Measurements from ENCODE around the gene KCNA10.
"Not testable (repeated sequence)": the region's sequence is repeated elsewhere in the genome, so short reads cannot be mapped to it uniquely, and the experiment has no call there.

The KCNA10 gene

DNA sequence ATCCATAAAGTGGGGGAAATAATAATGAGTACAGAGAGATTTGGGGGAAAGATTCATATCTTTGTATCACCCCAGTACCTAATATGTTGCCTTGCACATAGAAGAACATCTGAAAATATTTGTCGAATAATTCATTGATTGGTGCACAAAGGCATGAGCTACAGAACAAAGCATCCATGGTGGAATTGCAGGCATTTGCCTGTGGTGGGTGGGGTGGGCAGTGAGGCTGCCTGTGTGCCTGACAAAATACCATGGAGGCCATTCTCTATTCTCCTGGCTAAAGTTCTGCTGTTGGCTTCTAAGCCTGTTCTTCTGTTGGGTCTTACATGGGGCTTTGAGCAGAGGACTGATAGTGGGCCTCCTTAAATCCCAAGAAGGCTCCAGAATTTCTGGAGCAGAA lies 10.0 kb upstream of the KCNA10 start:
- DNase-seq: no peak

DNA sequence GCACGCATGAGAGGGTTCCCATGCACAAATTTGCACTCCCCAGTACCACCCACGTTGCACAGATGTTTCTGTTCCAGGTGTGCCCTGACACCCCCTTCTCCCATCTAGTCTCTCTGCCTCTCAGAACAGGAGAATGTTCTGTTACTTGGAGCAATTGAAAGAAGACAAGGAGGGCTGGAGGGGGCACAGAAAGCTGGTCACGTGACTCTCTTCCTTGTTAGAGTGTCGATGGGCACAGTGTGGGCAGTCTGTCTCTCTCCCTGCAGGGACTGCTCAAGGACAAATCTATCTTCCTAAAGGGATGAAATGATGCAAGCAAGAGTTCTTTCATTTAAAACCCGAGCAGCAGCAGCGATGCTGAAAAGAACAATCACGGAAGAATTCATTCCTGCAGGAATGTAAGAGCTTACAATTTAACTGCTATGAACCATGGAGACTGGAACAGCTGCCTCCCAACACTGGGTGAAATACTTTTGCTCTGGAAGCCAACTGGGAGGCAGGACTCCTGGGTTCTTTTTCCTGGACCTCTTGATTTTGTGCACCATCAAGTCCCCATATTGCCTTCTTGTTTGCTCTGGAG lies 7.3 kb upstream of the KCNA10 start:
- DNase-seq: no peak

DNA sequence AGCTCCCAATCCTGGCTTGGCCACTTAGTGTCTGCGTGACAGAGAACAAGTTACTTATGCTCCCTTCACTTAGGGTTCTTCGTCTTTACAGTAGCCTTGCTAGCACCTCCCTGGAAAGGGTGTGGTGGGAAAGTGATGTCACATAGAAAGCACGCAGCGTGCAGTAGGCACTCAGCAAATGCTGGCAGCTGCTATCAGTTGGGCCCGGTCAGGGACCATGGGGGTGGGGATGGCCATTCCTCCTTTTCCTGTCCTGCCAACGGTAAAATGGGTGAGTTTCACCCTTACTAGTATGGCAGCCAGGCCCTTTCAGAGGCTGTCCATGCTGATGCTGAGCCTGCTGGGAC lies 6.2 kb upstream of the KCNA10 start:
- DNase-seq: no peak

DNA sequence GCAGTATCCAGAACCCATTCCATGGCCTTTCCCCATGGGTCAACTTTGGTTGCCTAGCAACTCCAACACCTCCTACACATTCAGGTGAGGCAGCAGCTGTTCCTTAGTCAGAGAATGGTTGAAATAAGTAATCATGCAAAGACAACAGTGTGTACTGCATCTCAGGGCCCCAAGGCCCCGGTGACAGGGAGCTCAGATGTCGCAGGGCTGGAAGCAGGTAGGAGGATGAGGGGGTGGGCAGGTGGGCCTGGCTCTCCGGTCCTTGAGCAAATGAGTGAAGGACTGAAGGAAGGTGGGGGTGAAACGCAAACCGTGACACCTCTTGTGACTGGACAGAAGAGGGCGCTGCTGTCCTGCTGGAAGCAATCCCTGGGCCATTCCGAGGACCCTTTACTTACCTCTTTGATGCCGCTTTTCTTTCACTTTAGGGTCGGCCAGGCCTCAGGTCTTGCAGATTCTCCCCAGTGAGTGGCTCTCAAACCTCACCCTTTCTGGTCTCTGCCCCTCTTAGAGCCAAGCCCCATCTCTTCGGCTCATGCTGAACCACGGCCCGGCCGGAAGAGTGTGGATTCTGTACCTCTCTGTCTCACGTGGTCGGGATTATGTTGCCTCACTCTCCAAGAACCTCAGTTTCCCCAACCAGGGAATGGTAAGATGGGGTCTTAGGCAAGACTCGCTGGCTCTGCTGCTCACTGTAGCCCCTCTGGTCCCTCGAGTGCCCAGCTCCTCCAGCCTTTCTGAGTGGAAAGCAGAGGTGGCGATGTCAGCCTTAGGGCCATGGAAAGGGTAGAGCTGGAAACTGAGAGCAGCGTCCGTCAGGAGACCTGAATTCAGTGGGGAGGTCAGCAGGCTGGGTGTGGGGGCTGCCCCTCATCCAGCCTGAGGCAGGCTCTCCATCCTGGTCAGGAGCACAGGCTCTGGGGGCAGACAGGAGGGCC lies 5.6 kb upstream of the KCNA10 start:
- DNase-seq: peak; percentile 5

DNA sequence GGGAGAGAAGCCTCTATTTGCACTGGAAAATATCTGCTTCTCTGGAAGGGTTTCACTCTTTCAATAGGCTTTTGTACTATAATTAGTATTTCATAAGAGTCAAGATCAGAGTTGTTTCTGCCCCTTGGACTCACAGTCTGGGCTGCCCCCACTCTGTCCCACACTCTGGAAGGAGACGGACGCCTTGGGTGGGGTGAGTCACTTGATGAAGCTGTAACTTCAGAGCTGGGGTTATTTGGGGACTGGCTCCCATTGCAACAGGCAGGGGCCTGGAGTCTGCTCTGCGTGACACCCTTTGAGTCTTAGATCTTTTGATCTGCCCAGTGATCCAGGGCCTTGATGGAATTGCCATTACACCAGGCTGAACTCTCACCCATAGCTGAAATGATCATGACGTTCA lies 4.0 kb upstream of the KCNA10 start:
- no peak for DNase-seq

DNA sequence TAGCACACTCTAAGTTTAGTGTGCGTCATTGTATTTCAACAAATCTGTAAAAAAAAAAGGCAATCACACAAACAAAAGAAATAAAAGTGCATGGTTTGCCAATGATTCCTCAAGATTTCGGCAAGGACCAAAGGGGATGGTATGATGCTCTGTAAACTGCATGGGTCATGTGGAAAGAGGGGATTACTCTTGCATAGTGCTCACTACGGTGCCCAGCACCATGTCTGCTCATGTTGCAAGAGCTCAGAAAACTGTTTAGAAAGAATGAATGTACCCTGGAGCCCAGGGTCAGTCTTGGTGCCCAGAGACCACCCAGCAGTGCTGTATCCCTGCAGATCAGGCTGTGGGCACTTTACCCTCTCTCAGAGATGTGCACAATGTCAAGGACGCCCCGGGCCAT lies 3.6 kb upstream of the KCNA10 start:
- no peak for DNase-seq

DNA sequence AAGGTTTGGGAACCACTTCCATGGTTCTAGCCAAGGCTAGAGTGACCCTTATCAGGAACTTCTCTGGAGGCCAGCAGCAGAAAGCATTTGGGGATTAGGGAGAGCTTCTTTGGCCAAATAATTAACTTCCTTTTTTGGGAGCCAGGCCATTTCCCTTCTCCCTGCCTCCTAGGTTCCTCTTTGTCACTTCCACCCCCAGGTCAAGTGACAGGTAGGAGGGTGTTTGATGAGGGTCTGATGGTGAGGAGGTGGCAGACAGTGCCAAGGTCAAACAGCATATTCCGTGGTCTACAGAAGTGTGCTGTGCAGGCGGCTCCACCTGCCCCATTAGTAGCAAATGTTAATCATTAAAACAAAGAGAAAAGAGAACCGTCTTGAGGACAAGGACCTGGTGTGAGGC lies 1.9 kb upstream of the KCNA10 start:
- no peak for DNase-seq

DNA sequence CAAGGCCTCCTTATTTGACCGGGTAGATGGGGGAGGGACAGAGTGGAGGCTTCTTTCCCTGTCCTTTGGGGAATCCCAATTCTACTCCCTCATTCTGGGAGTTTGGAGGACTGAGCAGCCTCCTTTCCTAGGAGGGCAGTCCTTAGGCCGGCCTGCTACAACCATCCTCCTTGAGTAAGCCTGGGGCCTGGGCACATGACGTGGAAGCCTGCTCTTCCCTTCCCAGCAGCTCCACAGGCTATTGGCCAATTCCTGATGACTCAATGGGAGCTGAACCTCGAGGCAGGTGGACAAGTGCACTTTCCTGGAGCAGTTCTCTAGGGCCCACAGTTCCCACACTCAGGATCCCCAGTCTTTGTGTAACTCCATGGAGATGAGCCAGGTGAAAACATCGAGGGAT lies 3.1 kb downstream of the KCNA10 start:
- DNase-seq: no peak

DNA sequence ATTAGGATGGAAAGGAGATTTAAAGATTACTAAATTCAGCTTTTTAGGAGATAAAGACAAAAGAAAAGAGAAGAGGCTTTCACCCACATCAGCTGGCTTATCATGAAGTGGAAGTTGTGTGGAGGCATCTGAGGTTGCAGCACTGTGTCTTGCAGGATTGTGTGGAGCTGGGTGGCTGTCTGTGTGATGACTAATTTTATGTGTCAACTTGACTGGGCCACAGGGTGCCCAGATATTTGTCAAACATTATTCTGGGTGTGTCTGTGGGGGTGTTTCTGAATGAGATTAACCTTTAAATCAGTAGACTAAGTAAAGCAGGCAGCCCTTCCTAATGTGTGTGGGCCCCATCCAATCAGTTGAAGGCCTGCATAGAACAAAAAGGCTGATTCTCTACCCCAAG lies 3.9 kb downstream of the KCNA10 start:
- DNase-seq: no peak

DNA sequence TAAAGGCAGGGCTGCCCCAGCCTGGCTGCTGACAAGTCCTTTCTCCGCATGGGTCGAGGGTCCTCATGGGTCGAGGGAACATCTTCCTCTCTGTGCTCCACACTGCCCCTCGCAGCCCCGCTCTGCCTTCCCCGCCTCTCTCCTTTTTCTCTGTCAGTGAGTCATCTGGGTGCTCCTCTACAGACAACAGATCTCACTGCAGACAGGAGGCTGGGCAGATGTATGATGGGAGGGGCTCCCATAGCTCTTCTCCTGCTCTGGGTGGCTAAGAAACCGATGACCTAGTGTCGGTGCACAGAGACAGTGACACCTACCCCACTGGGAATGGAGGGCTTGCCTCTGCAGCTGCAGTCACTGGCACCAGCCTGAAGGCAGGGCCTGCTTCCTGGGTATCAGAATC lies 5.5 kb downstream of the KCNA10 start:
- peak; percentile 10 for DNase-seq

DNA sequence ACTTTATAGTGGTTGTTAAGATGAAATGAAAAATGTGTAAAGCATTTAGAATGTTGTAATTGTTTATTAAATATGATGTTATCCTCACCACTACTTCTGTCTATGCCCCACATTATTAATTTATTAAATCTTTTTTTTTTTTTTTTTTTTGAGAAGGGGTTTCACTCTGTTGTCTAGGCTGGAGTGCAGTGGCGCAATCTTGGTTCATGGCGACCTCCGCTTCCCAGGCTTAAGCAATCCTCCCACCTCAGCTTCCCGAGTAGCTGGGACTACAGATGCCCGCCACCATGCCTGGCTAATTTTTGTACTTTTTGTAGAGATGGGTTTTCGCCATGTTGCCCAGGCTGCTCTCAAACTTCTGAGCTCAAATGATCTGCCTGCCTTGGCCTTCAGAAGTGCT lies 7.5 kb downstream of the KCNA10 start:
- no peak for DNase-seq

DNA sequence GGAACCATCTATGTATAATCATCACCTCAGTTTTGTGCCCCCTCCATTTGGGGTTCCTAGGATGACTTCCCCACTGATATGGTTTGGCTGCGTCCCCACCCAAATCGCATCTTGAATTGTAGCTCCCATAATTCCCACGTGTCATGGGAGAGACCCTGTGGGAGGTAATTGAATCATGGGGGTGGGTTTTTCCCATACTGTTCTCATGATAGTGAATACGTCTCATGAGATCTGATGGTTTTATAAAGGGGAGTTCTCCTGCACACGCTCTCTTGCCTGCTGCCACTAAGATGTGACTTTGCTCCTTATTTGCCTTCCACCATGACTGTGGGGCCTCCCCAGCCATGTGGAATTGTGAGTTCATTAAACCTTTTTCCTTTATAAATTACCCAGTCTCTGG lies 8.1 kb downstream of the KCNA10 start:
- DNase-seq: not testable (repeated sequence)

DNA sequence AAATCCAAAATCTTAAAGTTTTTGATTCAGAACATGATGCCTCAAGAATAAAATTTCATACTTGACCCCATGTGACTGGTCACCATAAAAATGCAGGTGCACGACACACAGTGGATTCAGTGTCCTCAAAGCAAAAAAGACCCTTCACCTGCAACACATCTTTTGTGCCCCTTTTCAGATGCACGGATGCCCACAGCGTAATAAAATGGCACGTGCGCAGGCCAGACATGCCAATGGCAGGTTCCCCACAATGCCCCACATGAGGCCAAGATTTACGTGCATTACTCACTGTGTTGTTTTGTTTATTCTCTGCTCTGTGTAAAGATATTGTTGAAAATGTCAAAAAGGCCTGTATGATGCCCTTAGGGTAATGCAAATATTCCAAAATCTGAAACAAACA lies 9.3 kb downstream of the KCNA10 start:
- DNase-seq: no peak

DNA sequence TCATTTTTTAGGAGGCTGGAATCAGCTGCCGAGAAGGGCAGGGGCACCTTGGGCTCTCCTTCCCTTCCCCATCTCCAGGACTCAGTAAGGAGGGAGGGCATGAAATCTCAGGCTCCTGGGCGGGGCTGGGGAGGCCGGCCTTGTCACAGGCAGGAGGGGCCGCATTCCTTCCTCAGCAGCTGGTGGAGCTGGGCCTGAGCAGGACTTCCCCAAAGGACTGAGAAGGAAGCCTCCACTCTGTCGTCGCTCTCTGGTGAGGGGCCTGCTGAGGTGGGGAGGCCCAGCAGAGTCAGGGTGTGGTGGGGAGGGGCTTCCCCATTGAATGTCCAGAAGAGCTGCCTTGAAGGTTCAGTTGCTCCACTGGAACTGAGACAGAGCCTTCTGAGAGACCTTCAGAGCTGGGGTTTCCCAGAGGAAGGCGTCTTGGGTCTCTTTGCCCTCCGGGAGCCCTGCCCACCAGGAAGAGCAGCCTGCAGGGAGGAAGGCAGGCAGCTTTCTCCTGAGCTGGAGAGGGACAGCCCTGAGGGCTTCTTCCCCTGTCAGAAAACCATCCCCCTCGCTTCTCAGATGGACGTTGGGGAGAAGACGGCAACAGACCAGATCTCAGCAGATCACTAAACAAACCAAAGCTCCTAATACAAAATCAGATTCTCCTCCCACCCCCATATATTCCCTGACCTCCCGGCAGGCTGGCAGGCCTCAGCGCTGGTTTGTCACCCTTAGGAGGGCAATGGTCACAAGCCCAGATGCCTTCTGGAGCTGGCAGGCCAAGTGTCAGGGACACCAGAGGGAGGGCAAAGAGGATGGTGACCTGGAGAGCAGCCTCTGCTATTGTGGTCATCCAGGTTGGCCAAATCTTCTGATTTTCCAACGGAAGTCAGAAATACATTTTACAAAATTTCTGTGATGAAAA lies 10.7 kb downstream of the KCNA10 start:
- DNase-seq: peak; percentile 3

DNA sequence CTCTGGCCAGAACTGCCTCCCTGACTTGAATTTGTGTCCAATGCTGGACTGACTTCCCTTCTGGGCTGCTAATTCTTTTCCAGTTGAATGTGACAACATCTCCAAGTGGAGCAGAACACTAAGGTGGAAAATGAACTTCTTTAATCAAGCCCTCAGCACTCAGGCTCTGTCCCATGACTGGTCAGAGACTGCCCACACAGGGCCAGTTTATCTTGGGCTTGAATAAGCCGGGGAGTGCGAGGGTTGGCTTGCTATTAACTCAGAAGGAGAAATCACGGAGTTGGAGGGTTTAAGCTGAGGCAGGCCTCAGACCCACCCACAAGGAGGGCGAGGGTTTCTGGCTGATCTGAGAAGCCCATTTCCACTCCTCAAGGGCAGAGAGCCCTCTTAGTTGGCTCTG lies 12.4 kb downstream of the KCNA10 start:
- DNase-seq: no peak

DNA sequence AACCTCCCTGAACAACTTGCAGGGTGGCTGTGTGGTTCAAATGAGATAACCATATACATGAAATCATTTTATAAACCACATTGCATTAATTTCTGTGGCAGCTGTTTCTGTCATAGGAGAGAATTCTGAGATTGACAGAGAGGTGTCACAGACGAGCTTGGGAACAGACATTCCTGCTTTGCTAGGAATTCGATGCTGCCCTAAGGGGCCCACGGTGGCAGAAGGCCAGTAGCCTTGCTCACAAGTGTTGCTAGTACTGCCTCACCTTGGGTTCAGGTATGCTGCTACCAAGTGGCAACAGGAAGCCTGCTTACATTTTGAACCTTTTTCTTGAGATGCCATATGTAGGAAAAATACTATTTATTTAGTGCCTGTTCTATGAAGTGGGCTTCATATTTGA lies 13.4 kb downstream of the KCNA10 start:
- no peak for DNase-seq

DNA sequence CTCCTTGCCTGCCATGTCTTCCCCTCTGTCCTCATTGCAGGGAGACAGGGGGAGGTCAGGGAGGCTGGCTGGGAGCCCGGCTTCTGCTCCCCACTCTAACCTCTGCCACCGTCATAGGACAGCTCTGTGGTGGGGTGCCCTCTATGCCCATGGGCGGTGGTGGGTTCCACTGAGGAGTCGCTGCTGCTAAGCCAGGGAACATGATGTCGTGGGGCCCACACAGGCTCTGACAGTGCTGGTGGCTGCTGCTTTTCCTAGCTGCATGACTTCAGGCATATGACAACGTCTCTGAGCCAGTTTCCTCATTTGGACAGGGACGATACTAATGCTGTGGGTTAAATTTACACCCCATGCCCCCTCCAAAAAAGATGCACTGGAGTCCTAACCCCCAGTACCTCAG lies 14.7 kb downstream of the KCNA10 start:
- no peak for DNase-seq

DNA sequence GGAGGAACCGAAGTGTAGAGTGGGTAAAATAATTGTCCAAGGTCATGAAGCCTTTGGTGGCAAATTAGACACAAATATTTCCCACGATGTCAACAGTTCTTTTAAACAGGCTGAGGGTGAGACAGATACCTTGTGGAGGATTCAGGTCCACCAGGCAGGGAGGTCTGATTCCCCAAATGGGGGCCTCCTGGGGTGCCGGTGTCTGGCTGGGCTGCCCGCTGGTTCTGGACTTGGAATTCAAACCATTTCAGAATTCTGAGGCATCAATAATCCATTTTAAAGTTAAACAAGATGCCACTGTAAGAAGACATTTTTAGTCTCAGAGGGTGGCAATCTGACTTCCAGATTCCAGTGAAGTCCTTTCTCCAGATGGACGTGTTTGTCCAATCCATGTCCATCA lies 15.5 kb downstream of the KCNA10 start:
- DNase-seq: no peak

DNA sequence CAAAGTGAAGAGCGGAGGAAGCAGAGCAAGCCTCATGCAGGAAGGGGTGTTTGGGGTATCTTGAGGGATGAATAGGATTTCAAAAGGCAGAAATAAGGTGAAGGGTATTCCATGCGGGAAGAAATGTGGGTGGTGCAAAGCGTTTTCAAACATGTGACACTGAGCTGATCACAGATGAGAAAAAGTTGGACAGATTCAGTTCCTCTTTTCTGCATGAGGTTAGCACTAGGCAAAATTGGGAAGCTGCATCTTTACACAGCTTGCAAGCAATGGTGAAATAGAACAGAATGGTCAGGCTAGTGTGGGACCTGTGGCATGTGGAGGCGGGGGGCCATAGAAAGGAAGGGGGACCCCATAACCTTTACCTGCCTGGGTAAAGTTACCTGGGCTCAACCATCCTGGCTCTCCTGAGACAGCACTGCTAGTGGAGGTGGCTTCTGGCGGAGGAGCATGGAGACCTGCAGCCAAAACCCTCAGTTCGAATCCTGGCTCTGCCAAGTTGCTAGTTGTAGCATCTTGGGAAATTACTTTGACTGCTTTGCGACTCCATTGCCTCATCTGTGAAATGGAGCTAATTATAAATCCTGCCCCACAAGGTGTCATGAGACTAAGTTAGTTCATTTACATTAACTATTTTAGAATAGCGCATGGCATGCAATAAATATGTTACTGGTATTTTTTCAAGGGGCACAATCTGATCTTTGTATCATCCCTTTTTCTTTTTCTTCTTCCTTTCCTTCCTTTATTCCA lies 16.4 kb downstream of the KCNA10 start:
- no peak for DNase-seq

DNA sequence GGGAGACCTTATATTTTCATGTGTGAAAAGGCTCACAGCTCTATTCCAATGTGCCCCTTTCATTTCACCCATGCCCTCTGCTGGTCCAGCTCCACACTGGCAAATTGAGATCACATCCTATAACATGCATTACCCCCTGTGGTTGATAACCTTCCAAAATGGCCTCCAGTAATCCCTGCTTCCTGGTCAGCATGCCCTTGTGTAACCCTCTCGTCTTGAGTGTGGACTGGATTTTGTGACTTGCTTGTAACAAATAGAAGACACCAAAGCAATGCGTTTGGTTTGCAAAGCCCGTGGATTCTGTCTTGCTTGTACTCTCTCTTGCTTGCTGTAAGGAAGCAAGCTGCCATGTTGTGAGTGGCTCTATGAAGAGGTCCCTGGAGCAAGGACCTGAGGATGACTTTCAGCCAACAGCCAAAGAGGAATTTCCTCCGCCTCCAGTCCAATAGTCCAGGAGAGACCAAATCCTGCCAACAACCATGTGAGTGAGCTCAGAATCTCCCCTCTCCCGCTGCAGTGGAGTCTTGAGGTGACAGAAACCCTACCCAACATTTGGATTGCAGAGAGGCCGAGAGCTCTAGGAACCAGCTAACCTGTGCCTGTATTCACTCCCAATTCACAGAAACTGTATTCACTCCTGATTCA lies 17.4 kb downstream of the KCNA10 start:
- DNase-seq: no peak

DNA sequence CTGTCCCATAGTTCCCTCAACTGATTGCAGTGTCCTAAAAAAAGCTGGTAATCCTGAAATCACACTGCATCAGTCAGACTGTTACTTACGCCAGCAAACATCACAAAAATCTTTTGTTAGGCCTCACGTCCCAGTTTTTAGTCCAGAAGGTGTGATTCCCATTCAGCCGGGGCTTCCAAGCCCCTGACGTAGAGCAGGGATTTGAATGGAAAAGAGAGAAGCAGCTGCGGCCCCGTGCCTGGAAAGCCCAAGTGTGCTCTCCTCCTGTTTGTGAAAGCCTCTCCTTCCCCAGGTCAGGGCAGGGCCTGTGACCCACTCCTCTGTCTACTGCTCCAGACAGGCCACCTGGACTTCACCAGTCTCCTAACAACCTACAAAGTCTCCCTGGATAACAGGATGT lies 20.7 kb downstream of the KCNA10 start:
- no peak for DNase-seq

DNA sequence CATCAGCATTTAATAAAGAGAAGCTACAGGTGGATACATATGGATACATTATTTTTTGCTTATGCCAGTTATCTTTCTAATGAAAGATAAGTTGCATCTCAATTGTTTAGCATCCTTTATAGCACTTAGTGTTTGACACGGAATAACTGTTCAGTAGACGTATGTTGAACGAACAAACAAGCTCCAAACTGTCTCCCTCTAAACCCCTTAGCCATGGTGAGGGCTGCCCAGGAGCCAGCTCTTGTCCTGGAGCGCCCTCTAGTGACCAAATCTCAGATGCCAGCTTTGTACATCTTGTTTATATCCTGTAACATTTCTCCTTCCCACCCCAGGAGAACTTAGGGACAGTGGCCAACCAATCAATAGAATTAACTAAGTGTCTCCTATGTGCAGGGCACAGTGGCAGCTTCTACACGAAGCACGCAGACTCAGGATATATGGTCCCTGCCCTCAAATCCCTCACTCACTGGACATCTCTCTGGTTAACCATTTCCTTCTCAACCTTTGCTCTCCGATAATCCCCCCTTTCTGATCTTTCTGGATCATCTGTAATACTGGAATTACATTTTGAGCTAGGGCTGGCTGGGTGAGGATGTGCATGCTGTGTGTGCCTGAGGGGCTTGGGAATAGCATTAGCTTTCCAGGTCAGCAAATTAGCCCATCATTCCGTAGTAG lies 22.9 kb downstream of the KCNA10 start:
- DNase-seq: peak; percentile 70
